Measurements from ENCODE around the gene TOM1L2.
"Not testable (repeated sequence)": the region's sequence is repeated elsewhere in the genome, so short reads cannot be mapped to it uniquely, and the experiment has no call there.

Gene TOM1L2

DNA sequence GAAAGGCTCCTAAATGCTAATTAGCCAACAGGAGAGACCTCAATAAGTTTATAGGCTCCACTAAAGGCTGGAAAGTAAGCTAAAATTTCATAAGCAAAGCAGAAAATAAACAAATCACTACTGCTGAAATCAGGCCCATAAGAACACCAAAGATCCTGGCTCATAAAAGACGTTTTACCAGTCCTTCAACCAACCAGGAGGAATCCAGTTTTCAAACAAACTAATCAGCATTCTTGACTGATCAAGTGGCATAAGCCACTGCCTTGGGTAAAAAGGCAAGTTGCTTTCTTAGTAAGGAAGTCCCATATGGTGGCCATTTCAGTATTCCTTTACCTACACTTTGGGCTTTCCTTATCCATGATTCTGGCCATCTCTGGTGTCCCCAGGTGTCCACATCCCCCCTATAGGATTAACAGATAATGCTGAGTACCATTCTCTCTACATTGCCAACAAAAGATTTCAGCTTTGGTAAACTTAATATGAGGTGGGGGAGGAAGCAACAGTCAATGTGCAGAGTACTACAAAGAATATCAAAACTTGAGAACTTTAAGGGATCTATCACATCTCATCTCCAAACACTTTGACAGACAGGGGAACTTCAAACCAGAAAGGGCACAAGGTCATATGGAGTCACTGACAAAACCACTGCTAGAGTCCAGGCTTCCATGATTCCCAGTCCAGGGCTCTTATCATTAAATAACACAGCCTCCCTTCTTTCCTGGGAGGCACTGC lies 1.3 kb downstream of the TOM1L2 start:
- DNase-seq: no peak

DNA sequence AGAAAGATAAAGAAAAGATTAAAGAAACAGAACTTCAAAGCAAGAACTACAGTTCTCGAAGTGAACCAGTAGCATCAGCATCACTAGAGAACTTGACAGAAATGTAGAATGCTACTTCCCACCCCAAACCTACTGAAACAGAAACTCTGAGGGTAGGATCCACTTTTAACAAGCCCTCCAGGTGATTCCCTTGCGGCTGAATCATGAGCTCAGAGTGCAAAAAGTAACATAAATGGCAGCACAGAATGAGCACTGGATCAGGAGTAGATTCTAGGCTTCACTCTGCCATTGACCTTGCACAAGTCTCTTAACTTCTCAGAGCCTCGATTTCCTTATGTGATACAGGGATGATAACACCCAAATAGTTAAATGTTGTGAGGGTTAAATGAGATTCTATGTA lies 5.8 kb downstream of the TOM1L2 start:
- DNase-seq: no peak

DNA sequence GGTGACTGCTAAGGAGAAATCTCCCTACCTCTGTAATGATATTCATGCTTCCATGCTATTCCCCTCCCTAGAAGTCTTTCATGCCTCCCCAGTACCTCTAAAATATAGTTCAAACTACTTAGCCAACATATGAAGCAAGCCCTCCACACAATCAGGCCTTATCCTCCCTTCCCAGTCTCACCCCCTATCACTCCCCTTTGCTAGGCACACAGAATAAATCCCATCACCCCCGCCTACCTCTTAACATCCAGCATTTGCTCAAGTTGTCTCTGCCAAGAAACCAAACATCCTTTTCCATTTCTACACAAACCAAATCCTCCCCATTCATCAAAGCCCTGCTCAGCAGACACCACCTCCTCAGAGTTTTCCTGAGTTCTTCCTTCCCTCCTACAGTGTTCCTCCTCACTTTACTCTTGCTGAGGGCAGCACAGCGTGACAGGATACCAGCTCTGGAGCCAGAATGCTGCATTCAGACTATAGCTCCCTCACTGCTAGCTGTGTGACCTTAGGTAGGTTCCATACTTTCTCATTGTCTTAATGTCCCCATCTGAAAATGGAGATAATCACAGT lies 7.0 kb downstream of the TOM1L2 start:
- no peak for DNase-seq

DNA sequence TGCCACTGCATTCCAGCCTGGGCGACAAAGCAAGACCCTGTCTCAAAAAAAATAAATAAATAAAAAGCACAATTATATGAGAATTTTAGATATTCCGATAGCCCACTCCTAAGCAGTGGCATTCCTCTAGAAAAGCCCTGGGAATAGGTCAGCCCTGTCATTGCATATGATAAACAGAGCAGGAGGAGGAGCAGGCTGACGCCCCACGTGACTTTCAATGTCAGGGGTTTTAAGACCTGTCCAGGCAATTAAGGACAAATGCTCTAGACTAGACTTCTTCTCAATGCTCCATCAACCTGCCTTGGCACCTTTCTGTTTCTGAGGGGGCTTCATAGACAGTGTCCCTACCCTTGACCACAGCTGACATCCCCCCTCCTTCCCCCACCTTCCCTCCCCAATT lies 7.5 kb downstream of the TOM1L2 start:
- no peak for DNase-seq

DNA sequence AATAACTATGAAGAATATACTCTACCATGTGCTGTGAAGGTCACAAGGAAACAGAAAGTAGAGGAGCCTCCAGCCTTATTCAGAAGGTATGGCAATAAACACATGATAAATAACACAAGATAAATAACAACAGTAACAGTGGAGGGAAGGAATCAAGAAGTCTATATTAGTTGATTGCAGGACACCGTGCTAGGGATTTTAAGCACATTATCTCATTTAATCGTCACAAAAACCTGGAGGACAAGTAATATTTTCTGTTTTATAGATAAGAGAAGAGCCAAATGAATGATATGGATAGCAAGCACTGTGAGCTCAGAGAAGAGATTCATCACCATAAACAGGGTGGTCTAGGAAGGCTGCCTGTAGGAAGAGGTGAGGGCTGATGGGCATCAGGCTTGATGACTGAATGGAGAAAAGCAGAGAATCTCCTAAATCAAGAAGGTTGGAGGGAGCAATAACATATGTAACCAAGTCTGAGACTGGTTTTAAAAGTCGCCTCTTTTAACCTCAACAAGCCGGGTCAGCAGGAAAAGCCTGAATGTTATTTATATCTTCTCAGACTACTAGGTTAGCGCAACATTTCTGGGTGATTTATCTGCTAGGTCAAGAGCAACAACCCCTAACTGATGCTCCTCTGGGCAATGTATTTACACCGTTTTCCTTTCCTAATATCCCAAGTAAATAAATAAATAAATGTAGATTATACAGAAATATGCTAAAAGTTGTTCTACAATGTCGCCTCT lies 8.3 kb downstream of the TOM1L2 start:
- DNase-seq: no peak

DNA sequence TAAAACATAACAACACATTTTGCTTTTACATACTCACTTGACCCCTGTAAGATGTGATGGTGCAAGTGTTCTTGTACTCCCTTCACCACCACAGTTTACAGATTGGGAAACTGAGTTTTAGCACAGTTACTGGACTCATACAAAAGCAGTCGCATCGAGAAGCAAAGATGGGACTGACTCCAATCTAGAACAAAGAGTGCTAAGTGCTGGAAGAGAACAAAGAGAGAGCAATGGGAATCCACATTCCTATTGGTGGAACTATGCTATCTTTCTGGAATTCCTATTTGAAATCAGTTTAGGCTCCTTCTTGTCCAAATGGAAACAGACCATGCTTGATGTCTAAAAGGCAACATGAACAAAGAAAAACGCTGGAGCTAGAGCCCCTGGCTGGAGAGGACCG lies 9.1 kb downstream of the TOM1L2 start:
- DNase-seq: no peak

DNA sequence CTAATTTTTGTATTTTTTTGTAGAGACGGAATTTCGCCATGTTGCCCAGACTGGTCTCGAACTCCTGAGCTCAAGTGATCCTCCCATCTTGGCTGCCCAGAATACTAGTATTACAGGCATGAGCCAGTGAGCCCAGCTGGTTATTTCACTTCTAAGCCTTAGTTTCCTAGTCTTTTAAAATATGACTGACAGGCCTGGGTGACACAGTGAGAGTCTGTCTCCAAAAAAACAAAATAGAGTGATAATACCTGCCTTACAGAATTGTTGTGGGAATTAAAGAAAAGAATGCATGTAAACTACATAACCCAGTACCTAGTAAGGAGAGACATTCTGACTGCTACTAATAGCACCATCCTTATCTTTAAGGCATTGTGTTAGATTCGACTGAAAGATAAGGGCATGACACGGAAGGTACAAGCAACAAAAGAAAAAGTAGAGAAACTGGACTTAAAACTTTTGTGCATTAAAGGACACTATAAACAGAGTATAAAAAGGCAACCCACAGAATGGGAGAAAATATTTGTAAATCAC lies 11.6 kb downstream of the TOM1L2 start:
- DNase-seq: no peak

DNA sequence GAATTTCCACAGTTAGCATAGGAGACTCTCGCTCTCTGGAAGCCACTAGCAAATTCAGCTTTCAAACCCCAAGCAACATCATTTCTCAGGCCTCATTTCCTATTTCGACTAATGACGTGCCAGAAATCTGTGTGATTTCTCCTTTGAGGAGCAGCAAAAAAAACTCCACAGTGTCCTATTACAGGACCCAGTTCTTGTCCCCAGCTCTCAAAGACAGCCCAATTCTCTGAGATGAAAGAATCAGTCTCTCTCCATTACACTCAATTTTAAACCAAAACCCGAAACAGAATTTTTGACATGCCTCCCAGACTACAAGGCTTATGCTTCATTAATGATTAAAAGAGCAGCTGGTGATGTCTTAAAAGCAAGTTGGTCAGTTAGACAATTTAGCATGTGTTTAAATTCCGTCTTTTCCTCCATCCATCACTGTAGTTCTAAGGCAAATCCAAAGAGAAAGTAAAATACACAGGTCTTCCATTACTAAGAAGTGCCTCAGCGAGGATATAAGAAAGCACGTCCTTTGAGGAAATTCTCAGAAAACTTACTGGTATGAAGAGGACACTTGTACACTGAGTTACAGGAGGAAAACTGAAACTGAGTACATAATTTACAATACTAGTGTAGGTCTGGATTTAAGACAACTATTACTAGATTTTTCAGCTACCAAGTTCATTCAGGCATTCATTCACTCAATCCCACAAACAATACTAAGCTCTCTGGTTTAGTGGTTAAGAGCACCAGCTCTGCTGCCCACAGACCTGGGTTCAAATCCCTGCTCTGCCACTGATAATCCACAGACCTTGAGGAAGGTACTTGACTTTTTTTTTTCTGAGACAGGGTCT lies 12.5 kb downstream of the TOM1L2 start:
- DNase-seq: no peak

DNA sequence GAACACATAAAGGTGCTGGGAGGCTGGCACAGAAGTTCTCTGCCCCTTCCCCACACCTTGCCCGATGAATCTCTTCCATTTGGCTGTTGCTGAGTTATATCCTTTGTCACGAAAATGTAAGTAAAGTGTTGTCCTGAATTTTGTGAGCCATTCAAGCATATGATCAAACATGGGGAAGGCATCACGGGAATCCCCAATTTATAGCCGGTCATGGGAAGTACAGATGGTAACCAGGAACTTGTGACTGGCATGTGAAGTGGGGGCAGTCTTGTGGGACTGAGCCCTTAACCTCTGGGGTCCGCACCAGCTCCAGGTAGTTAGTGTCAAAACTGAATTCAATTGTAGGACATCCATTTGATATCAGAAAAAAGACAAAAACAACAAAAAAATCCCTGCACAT lies 13.2 kb downstream of the TOM1L2 start:
- DNase-seq: no peak

DNA sequence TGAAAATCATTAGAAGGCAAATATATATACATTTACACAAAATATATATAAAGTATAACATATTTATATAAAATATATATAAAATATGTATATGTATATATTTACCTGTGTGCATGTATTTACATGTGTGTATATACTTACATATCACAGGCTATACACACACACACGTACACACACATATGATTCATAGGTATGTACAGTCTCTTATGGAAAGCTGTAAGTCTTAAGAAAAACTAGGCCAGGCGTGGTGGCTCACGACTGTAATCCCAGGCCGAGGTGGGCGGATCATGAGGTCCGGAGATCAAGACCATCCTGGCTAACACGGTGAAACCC lies 14.7 kb downstream of the TOM1L2 start:
- DNase-seq: no peak

DNA sequence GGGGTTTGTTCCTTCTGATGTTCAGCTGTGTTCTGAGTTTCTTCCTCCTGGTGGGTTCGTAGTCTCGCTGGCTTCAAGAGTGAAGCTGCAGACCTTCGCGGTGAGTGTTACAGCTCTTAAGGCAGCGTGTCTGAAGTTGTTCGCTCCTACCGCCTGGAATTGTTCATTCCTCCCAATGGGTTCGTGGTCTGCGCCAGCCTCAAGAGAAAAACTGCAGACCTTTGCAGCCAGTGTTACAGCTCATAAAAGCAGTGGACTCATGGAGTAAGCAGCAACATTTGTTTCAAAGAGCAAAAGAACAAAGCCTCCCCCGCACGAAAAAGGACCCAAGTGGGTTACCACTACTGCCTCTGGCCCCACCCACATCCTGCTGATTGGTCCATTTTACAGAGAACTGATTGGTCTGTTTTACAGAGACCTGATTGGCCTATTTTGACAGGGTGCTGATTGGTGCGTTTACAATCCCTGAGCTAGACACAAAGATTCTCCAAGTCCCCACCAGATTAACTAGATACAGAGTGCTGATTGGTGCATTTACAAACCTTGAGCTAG lies 16.3 kb downstream of the TOM1L2 start:
- not testable (repeated sequence) for DNase-seq

DNA sequence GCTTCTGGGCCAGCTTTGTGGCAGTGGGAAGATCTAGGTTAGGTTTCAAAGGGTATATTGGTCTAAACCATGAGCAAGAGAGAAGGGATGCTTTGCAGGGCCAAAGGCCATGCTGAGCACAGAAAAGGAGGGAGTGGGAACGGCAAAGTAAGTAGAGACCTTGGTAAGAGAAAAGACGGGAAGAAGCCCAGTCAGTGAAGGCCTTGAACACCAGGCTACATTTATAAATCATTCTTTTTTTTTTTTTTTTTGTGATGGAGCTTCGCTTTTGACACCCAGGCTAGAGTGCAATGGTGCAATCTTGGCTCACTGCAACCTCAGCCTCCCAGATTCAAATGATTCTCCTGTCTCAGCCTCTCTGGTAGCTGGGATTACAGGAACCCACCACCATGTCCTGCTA lies 18.1 kb downstream of the TOM1L2 start:
- DNase-seq: no peak

DNA sequence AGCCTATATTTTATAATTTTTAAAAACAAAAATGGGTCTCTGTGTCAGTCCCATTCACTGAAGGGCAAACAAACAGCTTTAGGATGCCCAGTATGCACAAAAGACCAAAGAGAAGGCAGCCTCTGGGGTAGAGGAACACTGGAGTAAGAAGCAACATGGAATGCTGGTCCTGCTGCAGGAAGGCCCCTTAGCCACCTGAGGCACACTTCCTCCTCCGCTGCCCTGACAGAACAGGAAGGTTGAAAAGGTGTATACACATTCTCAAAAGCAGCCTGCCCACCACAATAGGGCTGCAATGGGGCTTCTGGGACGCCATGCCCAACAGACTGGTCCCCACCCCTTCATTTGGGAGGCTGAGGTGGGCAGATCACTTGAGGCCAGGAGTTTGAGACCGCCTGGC lies 19.5 kb downstream of the TOM1L2 start:
- DNase-seq: no peak

DNA sequence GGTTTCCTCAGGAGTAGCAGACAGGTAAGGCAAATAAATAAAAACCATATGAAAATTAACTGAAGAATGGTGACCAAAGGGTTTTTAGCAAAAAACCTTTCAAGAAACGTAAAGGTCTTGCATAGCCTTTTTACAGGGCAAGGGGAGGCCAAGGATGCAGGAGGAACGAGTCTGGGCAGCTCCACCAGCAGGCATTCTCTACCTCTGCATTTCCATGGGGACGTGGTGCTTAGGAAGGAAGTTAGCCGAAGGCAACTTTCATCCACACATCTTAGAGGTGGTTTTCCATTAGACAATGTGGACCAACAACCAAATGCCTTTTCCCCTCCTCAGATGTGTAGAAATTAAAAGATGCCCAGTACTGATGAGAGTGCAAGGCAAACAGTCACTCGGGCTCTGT lies 20.7 kb downstream of the TOM1L2 start:
- DNase-seq: no peak

DNA sequence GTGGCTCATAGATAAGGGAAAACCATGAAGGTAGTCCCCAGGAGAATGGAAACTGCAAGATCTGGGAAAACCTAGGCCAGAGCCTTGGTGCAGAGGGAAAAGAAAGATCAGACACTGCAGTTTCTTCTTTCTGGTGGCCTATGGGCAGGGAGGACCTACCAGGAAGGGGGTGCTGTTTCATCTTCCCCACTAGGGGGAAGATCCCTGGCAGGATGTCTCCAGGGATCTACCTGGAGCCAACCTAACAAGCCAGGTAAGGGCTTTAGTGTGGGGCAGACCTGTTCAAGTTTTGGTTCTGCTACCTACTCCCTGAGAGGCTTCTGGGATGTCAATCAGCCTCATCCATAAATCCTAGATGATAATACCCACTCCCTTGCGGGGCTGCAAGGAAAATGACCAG lies 21.4 kb downstream of the TOM1L2 start:
- no peak for DNase-seq

DNA sequence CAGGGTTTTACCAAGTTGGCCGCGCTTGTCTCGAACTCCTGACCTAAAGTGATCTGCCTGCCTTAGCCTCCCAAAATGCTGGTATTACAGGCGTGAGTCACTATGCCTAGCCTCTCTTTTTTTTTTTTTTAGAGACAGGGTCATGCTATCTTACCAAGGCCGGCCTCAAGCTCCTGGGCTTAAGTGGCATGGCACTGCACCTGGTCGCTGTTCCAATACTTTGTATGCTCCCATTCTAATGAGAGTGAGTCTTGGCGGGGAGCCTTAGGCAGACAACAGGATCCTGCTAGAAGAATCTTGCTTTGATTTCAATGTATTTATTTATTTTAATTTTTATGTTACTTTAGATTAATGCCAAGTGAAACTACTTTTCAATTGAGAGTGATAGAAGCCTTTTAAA lies 21.9 kb downstream of the TOM1L2 start:
- DNase-seq: no peak

DNA sequence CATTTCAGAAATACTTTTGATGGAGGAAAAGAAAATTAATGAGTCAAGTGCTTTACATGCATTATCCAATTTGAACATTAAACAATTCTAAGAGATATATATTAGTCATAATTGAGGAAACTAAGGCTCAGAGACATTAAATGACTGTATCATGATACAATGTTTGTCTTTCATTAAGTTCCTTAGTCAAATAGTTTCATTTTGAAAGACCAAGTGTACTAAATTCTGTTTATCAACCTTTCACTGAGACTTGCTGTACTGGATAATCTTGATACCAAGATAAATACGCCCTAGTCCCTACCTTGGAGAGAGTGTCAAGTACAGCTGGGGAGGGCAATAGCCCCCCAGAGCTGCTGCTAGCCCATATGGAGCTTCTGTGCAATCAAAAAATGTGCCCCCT lies 24.2 kb downstream of the TOM1L2 start:
- no peak for DNase-seq

DNA sequence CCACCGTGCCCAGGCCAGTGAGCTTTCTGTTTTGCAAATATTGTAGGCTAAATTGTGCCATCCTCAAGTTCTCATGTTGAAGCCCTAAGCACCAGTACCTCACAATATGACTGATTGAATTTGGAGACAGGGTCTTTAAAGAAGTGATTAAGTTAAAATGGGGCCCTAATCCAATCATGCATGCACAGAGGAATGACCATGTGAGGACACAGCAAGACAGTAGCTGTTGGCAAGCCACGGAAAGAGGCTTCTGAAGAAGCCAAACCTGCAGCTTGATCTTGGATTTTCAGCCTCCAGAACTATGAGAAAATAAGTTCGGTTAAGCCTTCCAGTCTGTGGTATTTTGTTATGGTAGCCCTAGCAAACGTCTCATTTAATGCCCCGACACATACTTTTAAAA lies 24.9 kb downstream of the TOM1L2 start:
- DNase-seq: no peak

DNA sequence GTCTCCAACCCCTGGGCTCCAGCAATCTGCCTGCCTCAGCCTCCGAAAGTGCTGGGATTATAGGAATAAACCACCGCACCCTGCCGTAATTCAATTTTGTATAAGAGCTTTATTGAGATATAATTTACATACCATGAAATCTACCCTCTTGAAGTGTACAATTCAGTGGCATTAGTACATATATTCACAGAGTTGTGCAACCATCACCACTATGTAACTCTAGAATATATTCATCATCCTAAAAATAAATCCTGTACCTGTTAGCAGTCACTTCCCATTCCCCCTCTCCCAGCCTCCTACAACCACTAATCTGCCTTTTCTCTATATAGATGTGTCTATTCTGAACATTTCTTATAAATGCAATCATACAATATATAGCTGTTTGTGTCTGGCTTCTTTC lies 26.1 kb downstream of the TOM1L2 start:
- no peak for DNase-seq

DNA sequence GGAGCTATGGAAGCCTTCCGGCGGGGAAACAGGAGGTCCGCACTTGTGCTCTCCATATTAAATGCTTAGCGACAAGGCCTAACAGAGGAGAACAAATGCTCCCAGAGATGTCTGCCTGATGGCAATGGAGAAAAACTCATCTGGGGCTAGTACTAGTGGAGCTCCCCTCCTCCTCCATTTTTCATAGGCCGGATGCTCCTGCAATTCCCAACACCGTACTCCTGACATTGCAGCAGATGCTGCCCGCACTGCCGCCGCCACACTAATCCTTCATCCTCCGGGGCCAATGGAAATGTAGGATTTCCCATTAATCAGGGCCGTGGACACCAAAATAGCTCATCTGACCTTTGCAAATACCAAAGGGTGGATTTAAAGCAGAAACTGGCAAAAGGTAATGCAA lies 27.5 kb downstream of the TOM1L2 start:
- DNase-seq: no peak

DNA sequence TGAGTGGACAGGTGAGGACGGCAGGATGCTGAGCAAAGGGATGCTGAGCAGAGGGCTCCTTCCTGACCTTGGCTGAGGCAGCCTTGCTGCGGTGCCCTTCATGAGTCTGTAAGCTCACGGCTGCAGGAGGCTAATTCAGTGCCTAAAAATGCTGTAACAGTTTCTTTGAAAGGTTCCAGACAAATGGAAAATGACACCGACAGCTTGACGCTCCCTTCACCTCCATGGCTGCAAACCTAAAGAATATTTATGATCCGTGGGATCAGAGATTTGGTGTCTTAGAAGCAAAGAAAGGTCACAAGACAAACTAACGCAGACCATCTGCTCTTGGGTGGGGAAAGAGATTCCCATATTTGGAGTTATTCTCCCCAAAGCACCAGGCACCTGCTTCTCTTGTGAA lies 28.0 kb downstream of the TOM1L2 start:
- no peak for DNase-seq

DNA sequence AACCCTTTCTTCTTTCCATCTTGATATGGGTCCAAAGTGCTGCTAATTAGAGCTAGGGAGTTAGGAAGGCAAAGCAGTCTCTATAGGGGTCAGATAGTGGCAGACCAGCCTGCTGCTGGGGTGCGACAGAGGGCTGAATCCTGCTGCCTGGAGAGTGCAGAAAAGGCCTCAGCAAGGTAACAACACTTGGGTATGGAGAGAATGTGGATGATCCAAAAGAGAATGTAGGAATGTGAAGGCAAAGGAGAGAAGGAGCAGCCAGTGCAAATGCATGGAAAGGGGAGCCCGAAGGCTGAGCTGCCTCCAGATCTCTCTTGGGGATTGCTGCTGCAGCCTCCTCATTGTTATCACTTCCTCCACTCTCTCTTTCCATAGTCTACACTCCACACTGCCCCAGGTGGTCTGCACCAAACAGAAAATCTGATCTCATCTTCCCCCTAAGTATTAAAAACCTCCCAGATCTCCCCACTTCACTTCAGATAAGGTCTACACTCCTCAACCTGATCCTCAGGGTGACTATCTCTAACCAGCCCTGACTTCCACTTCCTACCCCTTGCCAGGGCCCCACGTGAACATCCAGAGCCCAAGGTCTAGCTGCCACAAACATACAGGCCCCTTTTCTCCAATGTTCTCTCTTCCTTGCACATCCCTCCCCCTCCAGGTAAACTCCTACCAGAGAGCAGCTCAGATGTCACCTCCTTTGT lies 28.8 kb downstream of the TOM1L2 start:
- no peak for DNase-seq

Data from NCI-H1417 (cell line).